A673 (cell line): ENCODE results near the gene COL20A1. TPM values are rescaled to one million over a fixed set of nuclear protein-coding genes. Genes with fewer than 3 reads are reported as not detected.

ENCODE experiments used
- BruUV-seq: library from RNA; stranded (reverse); fragments of 400-500 nt; replicated peaks from 2 replicates; lab custom pipeline; 2021; lab: Mats Ljungman, UMichigan
- CTCF ChIA-PET: fragments of 300-600 bp; sonication (Branson Sonifier 250); formaldehyde crosslinking; loops from one replicate; lab custom pipeline; 2022; ENCODE audit warnings: antibody characterized with exemption; lab: Charles Lee
- POLR2A ChIA-PET: fragments of 300-600 bp; sonication (Branson Sonifier 250); formaldehyde crosslinking; loops from one replicate; lab custom pipeline; 2022; ENCODE audit warnings: antibody characterized with exemption; ENCODE audit not compliant: low non-redundant PET; lab: Charles Lee
- DNase-seq: peaks from one replicate; pipeline ENCODE4 v3.0.0-alpha.2; 2015; ENCODE audit warnings: low spot score
- H3K27ac ChIP-seq: fragments of 200-600 bp; sonication (generic); 2 replicates; pipeline ENCODE4 v1.5.1; 2016; ENCODE audit warnings: mixed run types, low read depth, mild to moderate bottlenecking, mixed read lengths, antibody characterized with exemption, low read length; ENCODE audit not compliant: poor library complexity, severe bottlenecking
- H3K27me3 ChIP-seq: fragments of 200-600 bp; sonication (generic); replicated peaks from 2 replicates; pipeline ENCODE4 v1.6.1; 2017; ENCODE audit warnings: mixed run types, low read depth, mild to moderate bottlenecking, mixed read lengths, antibody characterized with exemption, low read length; ENCODE audit not compliant: insufficient read depth, poor library complexity
- H3K36me3 ChIP-seq: fragments of 200-600 bp; sonication (generic); 2 replicates; pipeline ENCODE4 v1.6.1; 2016; ENCODE audit warnings: mixed run types, mild to moderate bottlenecking, mixed read lengths, antibody characterized with exemption, low read length; ENCODE audit not compliant: insufficient read depth, poor library complexity, severe bottlenecking
- H3K4me1 ChIP-seq: fragments of 200-600 bp; sonication (generic); 2 replicates; pipeline ENCODE4 v1.6.1; 2017; ENCODE audit warnings: mixed run types, mild to moderate bottlenecking, mixed read lengths, antibody characterized with exemption, low read length; ENCODE audit not compliant: insufficient read depth, poor library complexity, severe bottlenecking
- H3K4me3 ChIP-seq: fragments of 200-600 bp; sonication (generic); 2 replicates; pipeline ENCODE4 v1.5.1; 2016; ENCODE audit warnings: low read depth, mixed run types, mild to moderate bottlenecking, mixed read lengths, low read length; ENCODE audit not compliant: poor library complexity, severe bottlenecking
- H3K9me3 ChIP-seq: fragments of 200-600 bp; sonication (generic); 2 replicates; pipeline ENCODE4 v1.6.1; 2016; ENCODE audit warnings: mixed run types, low read depth, mild to moderate bottlenecking, mixed read lengths, antibody characterized with exemption, low read length; ENCODE audit not compliant: poor library complexity, severe bottlenecking
- EZH2 ChIP-seq: fragments of 200-600 bp; sonication (generic); IDR thresholded peaks from 2 replicates; pipeline ENCODE4 v1.6.1; 2017; ENCODE audit warnings: borderline replicate concordance, low read depth, mild to moderate bottlenecking, mixed read lengths, antibody characterized with exemption, low read length; ENCODE audit not compliant: poor library complexity, severe bottlenecking
- intact Hi-C: fragments of 100-400 bp; cut with micrococcal nuclease; formaldehyde crosslinking; loops from one replicate; pipeline ENCODE4 v1.10.0; 2022; ENCODE audit not compliant: unreplicated experiment
- total RNA-seq: library from RNA; stranded (reverse); gene quantifications from 2 replicates; pipeline ENCODE4 v1.2.3, GENCODE V29; 2021
- TF ChIP-seq, protein P1 (sequence below): fragments of 300-800, 200-600 bp; sonication (generic); conservative IDR thresholded peaks from 2 replicates; pipeline ENCODE4 v1.5.1; 2017; ENCODE audit warnings: low read depth, mild to moderate bottlenecking, antibody characterized with exemption, low read length, moderate library complexity, mixed read lengths

COL20A1 gene
- total RNA-seq, 1 experiment from 2014 or later = not detected

- H3K9me3 ChIP-seq = no peaks in the 10 kb centered on the region
- H3K36me3 ChIP-seq = no peaks in the 10 kb centered on the region
- H3K4me3 ChIP-seq = no peak overlapping the region
- H3K27ac ChIP-seq = no peak overlapping the region
- no peak for DNase-seq
- intact Hi-C loops = no loop called here
- no peak for TF ChIP-seq EZH2
- TF ChIP-seq, protein P1, sequence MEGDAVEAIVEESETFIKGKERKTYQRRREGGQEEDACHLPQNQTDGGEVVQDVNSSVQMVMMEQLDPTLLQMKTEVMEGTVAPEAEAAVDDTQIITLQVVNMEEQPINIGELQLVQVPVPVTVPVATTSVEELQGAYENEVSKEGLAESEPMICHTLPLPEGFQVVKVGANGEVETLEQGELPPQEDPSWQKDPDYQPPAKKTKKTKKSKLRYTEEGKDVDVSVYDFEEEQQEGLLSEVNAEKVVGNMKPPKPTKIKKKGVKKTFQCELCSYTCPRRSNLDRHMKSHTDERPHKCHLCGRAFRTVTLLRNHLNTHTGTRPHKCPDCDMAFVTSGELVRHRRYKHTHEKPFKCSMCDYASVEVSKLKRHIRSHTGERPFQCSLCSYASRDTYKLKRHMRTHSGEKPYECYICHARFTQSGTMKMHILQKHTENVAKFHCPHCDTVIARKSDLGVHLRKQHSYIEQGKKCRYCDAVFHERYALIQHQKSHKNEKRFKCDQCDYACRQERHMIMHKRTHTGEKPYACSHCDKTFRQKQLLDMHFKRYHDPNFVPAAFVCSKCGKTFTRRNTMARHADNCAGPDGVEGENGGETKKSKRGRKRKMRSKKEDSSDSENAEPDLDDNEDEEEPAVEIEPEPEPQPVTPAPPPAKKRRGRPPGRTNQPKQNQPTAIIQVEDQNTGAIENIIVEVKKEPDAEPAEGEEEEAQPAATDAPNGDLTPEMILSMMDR = no peak
- H3K4me1 ChIP-seq = no peaks in the 10 kb centered on the region
- ChIA-PET POLR2A (no interaction called here), CTCF (no interaction called here)
- no TSS peak for BruUV-seq
- peaks cover 13% of the 10 kb centered on the region for H3K27me3 ChIP-seq
These were observed 65.2 kb downstream of the COL20A1 start for GRCh38 chr20:63357921-63358905.

DNA sequence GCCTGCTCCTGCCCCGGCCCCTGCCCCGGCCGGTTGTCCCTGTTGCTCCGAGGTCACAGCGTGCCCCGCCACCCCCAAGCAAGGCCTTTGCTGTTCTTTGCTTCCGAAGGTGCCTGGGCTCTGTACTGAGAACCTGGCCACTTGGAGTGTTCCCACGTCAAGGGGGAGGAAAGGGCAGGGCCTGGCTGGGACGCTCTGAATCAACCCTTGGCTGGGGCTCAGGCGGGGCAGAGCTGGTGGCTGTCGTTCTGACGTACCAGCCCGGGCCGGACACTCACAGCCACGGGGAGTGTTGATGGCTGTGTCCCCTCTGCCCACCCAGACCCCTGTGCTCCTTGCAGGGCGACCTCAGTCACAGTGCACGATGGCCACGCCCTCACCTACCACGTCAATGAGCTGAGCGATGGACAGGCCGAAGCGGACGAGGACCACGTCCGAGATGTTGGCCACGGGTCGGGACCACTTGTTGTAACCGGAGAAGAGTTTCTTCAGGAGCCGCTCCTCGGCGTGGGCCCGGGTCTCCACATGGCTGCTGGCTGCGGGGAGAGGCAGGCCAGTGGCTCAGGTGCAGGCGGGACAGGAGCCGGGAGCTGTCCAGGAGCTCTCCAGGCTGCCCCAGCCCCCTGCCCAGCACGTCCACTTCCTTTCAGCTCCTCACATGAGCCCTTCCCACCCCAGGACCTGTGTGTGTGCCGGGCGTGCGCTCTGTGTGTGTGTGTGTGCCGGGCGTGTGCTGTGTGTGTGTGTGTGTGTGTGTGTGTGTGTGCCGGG lies 66.4 kb downstream of the COL20A1 start:
- Histone ChIP-seq H3K9me3 (no peaks in the 10 kb centered on the region), H3K4me1 (no peaks in the 10 kb centered on the region), H3K27ac (no peak overlapping the region), H3K27me3 (peaks cover 13% of the 10 kb centered on the region), H3K4me3 (no peak overlapping the region), H3K36me3 (no peaks in the 10 kb centered on the region)
- ChIA-PET POLR2A (no interaction called here), CTCF (no interaction called here)
- DNase-seq = no peak
- intact Hi-C loops = no loop called here
- BruUV-seq = no TSS peak
- TF ChIP-seq, protein P1 = no peak
- no peak for TF ChIP-seq EZH2

GRCh38 chr20:63359937-63360849 lies 67.2 kb downstream of the COL20A1 start:
- ChIA-PET CTCF (no interaction called here), POLR2A (no interaction called here)
- Histone ChIP-seq H3K4me3 (no peak overlapping the region), H3K27ac (no peak overlapping the region), H3K9me3 (no peaks in the 10 kb centered on the region), H3K36me3 (no peaks in the 10 kb centered on the region), H3K4me1 (no peaks in the 10 kb centered on the region), H3K27me3 (peaks cover 13% of the 10 kb centered on the region)
- intact Hi-C loops = no loop called here
- TF ChIP-seq EZH2 = no peak
- TF ChIP-seq, protein P1 = no peak
- DNase-seq = no peak
- no TSS peak for BruUV-seq
